Activated effector memory CD4-positive, alpha-beta T cell treated with Interleukin-2 at 50 U/mL for 16 hours (primary cell): ENCODE results near the gene SETDB2.
"Not testable (repeated sequence)": the region's sequence is repeated elsewhere in the genome, so short reads cannot be mapped to it uniquely, and the experiment has no call there.

Experiments used
- DNase-seq: peaks from one replicate; pipeline ENCODE4 v3.0.0-alpha.2; 2020

SETDB2 gene

GRCh38 chr13:49481788-49482187 lies 37.7 kb downstream of the SETDB2 start:
- DNase-seq, result no peak

GRCh38 chr13:49488563-49488962 lies 44.5 kb downstream of the SETDB2 start:
- DNase-seq, result no peak

- no peak for DNase-seq
These were observed 50.6 kb downstream of the SETDB2 start for GRCh38 chr13:49494645-49495044.

- DNase-seq, result peak; percentile 81
These were observed 52.0 kb downstream of the SETDB2 start, which contains the start of gene PHF11 for GRCh38 chr13:49495783-49496762. PHF11 (plus strand) TSS chr13:49495953; CDS start chr13:49496002, 49 bp downstream.

GRCh38 chr13:49496837-49497236 lies 52.8 kb downstream of the SETDB2 start:
- not testable (repeated sequence) for DNase-seq

- DNase-seq, result no peak
These were observed 53.2 kb downstream of the SETDB2 start for GRCh38 chr13:49497272-49497671.

GRCh38 chr13:49498206-49498605 lies 54.1 kb downstream of the SETDB2 start:
- no peak for DNase-seq

GRCh38 chr13:49499889-49500660 lies 56.0 kb downstream of the SETDB2 start:
- no peak for DNase-seq

- no peak for DNase-seq
These were observed 58.9 kb downstream of the SETDB2 start for GRCh38 chr13:49502954-49503353.

- no peak for DNase-seq
These were observed 59.9 kb downstream of the SETDB2 start for GRCh38 chr13:49503951-49504350.

- DNase-seq, result no peak
These were observed 68.5 kb downstream of the SETDB2 start for GRCh38 chr13:49512578-49512977.

GRCh38 chr13:49516467-49516866 lies 72.4 kb downstream of the SETDB2 start:
- DNase-seq, result no peak

- DNase-seq, result no peak
These were observed 73.4 kb downstream of the SETDB2 start for GRCh38 chr13:49517461-49517860.

GRCh38 chr13:49521224-49521623 lies 77.2 kb downstream of the SETDB2 start:
- DNase-seq, result no peak

GRCh38 chr13:49524740-49525501 lies 80.8 kb downstream of the SETDB2 start:
- DNase-seq, result no peak

GRCh38 chr13:49527123-49527522 lies 83.0 kb downstream of the SETDB2 start:
- DNase-seq, result no peak

- no peak for DNase-seq
These were observed 84.1 kb downstream of the SETDB2 start for GRCh38 chr13:49528161-49528560.

GRCh38 chr13:49530457-49530856 lies 86.4 kb downstream of the SETDB2 start:
- no peak for DNase-seq

GRCh38 chr13:49532593-49532992 lies 88.5 kb downstream of the SETDB2 start:
- no peak for DNase-seq

- DNase-seq, result no peak
These were observed 88.9 kb downstream of the SETDB2 start for GRCh38 chr13:49533011-49533410.

- no peak for DNase-seq
These were observed 89.7 kb downstream of the SETDB2 start for GRCh38 chr13:49533591-49534269.

- no peak for DNase-seq
These were observed 92.2 kb downstream of the SETDB2 start for GRCh38 chr13:49536144-49536873.
